CD1c-positive myeloid dendritic cell (primary cell): ENCODE data around the gene RAPGEF3.

Source experiments
- DNase-seq: peaks from one replicate; pipeline ENCODE4 v3.0.0-alpha.2; 2016; ENCODE audit errors: extremely low spot score

The RAPGEF3 gene

DNA sequence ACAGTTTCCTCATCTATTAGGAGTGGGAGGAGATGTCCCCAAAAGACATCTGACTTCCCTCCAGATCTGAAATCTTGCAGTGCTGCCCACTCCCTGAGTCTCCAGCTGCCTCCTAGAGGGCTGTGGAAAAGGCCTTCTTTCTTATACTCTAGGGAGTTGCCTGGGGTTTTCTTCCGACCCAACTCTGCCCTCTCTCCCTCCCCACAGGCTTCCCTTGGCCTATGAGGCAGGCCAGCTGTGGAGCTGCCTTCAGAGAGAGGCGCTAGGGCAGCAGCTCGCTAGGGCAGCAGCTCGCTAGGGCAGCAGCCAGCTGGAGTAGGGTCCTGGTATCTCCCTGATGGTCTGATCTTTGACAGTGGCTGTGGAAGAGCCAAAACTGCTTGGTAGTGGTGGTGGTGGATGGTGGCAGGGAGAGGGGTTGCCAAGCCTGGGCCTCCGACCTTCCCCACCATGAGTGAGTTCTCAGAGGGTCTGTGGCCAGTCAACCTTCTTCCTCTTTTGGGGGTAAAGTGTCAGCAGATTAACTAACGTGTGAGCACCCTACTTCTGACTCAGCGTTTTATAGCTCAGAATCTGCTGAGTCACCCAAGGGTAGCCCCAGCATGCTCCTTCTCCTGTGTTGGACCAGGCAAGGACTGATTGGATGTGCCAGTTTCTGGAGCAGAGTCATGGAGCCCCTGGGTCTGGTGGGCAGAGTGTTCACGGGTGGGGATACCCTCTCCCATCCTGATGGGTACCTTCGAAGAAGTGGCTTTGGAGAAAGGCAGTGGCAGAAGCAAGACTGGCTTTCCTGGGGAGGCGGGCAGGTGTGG is 16.6 kb upstream of the RAPGEF3 start:
- DNase-seq, result peak; percentile 73

DNA sequence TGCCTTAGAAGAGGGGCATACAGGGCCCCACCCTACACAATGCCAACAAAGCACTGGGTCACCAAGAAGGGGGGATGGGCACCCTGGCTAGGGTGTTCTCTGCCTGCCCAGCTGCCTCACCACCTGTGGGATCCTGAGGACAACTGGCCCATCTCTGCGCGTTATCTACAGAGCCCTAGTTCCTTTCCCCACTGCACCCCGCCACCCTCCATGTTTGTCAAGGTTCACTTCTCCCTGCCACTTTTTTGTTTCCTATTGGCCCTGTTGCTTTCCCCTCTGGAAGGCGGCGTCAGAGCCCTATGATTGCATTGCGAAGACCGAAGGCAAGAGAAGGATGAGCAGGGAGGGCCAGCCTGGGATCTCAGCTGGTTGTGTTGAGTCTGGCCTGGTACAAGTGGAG is 16.0 kb upstream of the RAPGEF3 start:
- no peak for DNase-seq

DNA sequence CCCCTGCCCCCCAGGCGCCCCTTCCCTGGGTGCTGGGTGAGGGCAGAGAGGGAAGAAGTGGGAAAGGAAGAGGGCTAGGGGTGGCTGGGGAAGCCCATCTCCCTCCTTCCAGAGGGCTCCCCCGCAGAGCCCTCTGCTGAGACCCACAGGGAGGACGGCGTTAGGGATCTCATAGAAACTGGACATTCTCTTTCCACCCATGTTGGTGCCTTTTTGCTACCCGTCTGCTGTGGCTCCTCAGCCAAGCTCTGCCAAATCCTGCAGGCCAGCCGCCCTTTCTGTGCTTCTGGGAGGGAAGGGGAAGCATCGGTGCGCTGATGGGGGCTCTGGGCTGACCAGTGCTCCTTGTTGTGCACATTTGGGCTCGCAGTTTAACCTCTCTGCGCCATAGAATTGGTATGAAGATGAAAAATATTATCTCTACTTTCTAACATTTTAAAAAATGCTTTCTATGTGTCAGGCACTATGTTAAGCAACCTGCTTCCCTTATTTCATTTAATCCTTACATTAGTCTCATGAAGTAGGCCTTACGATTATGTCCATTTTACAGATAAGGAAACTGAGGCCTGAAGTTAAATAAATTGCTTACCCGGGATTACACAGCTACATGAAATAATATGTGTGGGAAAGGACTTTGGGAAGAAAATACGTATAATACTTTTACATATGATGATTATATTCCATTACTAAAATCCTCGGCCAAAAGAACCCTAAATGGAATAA is 15.3 kb upstream of the RAPGEF3 start:
- DNase-seq, result no peak

DNA sequence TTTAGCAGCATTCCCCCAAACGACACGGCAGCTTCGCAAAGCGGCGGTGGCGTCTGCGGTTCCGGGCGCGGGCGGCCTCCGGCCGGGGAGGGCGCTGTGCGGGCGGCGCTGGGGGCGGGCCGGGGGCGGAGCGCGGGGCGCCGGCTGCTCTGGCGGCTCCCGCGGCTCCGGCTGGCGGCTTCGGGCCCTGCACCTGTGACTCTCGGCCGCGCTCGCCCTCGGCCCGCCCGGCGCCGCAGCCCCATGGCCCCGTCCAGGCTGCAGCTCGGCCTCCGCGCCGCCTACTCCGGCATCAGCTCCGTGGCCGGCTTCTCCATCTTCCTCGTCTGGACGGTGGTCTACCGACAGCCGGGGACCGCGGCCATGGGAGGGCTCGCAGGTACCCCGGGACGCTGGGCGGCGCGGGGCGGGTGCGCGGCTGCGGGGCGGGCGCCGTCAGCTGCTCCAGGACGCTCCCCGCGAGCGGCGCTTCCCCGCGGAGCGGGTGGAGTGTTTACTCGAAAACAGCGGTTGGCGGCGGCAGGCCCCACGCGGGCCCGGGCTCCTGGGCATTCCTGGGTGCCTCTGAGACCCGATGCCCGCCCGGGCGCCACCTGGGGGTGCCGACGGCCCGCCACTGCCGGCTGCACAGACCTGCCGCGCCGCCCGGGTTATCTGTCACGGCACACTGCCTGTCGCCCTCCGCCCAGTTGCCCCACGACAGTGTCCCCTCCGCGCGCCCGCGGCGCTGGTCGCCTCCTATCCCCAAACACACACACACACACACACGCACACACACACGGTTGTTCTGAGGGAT is 14.6 kb upstream of the RAPGEF3 start, which contains the start of gene SLC48A1:
Gene SLC48A1, plus strand, starts transcription at position 177 of the 796 bp plus-strand sequence. Its CDS starts 67 bp downstream, at position 244.
- DNase-seq, result peak; percentile 61

DNA sequence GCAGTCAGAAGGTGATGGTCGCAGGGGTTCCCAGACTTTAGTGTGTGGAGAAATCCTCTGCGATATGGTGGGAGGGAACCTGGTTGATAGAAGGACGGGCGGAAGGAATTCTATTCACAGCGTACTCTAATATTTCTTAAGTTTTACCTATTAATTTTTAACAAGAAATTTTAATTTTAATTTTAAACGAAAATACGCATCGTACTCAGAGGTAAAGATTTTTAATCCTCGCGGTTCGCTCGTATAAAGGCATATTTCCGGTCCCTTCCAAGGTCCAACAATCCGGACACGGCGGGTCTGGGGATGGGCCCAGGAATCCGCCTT is 14.0 kb upstream of the RAPGEF3 start:
- no peak for DNase-seq

DNA sequence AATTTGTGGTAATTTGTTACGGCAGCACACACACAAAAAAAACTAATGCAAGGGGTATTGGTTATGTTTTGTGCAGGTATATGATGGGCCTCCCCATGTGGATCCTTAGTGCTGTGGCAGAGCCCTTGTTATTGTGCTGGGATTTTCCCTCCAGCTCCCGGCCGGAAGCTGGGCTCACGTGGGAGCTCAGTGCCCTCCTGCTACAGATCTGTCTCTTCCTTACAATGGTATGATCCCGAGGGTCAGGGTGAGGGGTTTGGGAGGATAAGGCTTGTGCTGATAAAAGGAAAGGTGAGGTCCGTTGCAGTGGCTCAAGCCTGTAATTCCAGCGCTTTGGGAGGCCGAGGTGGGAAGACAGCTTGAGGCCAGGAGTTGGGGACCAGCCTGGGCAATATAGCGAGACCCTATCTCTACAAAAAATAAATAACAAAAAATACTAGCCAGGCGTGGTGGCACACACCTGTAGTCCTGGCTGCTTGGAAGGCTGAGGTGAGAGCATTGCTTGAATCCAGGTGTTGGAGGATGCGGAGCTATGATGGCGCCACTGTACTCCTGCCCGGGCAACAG is 13.5 kb upstream of the RAPGEF3 start:
- DNase-seq, result no peak

DNA sequence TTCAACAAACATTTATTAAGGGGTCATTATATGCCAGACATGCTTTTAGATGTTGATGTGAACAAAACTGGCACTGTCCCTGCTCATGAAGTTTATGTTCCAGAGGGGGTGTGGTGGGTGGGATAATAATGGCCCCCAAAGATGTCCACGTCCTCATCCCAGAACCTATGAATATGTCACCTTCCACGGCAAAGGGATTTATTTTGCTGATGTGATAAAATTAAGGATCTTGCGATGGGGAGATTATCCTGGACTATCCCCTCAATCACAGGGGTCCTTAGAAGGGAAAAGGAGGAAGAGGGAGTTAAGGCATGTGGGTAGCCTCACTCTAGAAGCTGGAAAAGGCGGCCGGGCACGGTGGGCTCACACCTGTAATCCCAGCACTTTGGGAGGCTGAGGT is 12.6 kb upstream of the RAPGEF3 start:
- no peak for DNase-seq

DNA sequence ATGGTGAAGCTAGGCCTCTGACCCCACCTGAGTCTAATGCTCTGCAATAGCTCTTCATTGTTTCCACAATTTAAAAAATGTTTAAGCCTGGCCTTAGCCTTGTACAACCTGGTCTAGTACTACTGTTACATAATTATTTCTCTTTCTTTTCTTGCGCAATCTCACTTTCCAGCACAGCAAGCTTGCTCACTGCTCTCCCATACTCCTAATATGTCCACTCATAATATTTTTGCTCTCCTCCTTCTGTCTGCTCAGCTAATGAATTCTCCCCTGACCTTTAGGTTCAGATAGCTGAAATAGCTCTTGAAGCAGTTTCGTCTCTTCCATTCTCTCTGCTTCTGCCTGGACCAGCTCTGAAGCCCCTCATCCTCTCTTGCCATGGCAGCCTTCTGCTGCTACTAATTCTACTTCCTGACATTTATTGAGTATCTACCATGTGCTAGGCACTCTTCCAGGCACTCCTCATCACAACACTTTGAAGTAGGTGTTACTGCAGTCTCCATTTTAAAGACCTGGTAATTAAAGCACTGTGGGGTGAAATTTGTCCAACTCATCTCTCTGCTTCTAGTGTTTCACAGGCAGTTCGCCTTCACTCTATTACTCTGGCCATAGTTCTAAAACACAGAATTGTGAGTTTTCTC is 11.5 kb upstream of the RAPGEF3 start:
- peak; percentile 29 for DNase-seq

DNA sequence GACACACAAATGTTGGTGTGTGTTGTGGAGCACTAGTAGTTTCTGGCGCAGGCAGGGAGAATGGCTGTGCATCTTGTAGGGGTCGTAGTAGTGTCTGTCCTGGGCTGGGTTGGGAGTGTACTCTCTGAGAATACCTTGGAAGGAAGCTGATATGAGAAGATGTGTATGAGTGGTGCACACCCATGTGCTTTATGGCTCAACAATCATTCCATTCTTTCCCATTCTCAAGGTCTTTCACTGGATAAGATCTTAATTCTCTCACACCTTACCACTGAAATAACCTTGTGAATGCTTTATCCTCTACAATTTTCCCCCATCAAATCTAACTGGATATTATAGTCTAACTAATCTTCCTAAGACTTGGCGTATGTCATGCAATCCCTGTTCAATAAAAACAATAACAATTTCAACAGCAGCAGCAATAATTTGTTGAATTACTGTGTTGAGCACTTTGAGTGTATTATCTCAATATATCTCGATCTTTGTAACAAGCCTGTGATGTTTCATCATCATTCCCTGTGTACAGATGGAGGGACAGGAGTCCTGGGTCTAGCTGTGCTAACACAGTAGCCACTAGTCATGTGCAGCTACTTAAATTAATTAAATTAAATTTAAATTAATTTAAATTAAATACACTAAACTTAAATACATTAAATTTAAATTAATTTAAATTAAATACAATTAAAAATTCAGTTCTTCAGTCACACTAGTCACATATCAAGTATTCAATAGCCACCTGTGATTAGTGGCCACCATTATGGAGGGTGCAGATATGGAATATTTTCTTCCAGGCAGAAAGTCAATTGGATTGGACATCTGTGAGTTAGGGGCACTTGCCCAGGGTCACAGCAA is 10.8 kb upstream of the RAPGEF3 start:
- DNase-seq, result no peak

DNA sequence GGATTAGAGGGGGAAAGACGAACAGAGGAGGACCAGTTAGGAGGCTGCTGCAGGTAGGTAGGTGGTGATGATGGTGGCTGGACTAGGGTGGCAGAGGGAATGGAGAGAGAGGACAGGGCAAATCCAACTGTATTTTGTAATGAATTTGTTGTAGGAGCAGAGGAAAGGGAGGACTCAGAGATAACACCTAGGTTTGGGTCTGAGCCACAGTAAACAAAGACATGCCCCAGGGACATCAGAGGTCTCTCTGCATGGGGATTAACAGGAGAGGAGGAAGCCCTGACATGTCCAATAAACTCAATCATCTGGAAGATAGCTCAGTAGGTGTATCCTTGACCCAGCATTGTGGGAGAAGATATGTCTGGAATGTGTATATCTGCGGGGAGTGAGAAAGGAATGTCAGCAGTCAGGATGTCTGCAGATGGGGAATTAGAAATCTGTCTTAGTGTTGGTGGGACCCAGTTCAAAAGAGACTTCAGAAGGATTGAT is 9.7 kb upstream of the RAPGEF3 start:
- no peak for DNase-seq

DNA sequence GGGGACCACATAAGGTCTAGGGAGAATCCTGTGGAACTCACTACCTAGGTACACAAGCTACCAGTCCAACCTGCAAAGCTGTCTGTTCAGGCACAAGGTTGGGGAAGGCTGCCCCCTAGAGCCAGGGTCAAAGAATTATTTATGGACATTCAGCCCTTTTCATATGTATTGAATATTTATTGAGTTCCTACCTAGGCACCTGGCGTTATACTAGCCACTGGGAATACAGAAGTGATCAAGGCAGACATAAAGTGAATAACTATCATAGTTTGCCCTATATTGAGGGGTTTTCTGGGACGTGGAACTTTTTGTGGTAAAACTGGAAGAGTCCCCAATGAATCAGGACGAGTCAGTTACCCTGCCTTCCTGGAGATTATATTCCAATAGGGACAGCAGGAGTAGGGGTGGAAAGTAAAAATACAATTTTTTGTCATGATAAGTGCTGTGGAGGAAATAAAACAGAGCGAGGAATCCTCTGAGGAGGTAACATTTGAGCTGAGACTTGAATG is 8.6 kb upstream of the RAPGEF3 start:
- peak; percentile 63 for DNase-seq

DNA sequence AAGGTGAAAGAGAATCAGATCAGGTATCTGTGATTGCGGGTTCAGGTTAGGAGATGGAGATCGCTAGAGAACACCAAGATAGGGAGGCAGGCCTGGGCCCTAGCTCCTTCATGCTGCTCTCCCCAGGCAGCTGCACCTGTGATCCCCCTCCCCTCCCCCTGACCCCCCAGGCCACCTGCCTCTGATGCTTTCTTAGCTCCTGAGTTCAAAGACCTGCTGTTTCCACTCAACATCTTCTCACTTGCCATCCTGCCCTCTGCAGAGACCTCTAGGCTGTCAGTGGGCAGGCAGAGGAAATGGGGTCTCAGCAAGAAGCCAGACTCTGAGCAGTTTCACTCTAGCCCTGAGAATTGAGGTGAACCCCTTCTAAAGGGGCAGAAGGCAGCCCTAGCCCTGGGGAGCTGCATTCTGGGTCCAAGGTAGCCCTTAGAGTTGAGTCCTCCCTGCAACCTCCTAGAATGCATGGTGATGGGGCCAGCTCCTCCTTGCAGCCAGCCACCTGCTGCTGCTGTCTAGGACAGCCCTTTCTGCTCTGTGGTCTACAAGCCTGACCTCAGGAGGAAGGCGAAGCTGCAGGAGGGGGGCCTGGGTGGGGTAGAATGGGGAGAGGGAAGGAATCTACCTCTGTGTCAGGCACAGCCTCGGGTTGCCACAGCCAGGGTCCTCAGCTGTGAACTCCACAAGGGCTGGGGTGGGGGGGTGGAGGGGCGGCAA is 8.0 kb upstream of the RAPGEF3 start:
- DNase-seq, result no peak

DNA sequence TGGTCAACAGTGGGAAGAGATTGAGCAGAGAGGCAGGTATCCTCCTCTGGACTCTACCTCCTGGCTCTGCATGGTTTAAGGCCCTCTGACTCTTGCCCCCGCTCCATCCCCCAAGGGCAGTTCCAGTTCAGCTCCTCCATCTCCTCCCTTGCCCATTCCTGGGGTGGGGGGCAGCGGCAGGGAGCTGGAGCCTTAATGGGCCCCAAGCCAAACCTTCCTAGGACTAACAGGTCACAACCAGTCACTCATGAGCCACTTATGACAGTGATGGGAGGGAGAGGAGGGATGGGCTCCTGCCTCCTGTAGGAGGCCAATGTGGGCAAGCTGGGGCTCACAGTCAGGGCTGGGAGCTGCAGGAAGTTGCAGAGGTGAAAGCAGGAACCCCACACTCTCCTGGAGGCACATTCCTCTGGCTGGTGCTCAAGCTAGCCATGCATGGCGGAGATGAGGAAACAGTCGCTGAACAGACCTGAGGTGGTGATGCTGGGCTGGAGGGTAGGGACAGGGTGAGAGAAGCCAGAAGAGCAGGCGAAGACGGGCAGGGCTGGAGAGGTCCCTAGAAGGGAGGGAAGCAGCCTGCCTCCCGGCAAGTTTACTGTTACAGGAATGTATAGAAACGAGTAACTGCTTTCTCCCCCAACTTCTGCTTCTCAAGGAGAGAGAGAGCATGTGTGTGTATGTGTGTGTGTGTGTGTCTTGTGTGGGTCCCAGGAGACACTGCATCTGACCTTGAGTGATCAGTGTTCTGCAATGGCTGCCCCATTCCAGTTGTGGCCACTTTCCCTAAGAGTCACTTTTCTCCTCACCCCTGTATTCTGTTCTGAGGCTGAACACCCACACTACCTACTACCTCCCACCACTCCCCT is 5.0 kb upstream of the RAPGEF3 start:
- DNase-seq, result no peak

DNA sequence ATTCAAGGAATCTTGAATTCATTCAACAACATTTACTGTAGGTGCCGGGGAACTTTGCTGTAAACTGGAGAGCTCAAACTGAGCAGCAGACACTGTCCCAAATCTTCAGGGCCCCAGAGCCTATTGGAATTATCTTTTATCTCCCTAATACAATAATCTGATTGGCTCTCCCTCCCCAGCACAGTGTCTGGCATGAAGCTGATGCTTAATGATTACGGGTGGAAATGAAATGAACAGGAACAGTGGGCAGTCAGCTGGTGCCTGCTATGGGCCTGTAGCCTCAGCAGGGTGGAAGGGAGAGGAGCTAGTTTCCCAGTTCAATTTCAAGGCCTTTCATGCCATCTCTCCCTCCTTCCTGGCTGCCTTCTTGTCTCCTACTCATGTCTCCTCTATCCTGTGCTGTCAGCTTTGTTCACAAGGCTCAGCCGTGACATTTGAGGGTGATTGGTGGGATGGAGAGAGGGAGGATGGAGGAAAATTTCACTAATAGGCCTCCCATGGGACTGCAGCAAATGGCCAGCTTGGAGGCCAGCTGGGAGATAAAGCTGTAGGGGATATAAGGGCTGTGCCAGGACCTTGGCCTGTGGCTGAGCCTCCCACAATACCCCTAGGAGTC is 4.3 kb upstream of the RAPGEF3 start:
- no peak for DNase-seq

DNA sequence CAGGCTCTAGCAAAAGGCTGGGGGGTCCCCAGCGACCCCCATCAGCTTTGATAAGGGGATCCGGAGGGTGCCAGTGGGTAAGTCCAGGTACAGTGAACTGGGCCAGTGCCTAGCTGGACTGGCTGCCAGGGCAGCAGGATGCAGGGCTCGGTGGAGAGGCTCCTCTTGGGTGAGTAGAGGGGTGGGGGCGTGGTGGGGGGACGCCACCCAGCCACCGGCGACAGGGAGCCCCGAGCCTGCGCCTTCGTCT is 171 bp downstream of the RAPGEF3 start:
- DNase-seq, result no peak

DNA sequence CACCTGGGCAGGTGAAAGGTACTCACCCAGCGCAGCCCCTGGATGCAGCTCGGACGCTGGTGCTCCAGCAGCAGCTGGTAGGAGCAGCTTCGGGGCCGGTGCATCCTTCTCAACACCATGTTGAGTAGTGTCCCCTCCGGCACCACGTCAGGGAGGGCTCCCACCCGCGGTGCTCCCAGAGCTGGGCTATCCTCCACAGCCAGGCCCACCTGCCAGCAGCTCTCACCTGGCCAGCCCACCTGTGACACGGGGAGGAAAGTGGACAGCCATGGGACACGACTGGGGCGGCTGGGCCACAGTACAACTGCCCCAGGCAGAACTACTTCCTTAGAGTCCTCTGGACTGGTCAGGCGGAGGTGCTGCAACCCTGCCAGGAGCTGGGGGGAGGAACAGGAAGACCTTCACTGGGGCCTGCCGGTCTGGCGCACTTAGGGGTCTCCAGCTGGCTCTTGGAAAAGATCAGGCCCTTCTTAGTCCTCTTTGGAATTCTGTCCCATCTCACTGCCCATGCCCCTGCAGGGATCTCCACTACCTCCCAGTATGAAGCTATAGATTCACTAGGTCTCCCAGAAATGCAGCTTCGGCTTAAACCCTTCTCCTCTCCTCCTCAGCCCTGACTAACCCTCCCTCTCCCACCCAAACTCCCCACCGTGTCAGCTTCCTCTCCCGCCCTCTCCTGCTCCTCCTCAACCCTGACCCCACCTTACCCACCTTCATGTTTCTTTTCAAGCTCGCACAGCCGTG is 668 bp downstream of the RAPGEF3 start:
- DNase-seq, result peak; percentile 53

DNA sequence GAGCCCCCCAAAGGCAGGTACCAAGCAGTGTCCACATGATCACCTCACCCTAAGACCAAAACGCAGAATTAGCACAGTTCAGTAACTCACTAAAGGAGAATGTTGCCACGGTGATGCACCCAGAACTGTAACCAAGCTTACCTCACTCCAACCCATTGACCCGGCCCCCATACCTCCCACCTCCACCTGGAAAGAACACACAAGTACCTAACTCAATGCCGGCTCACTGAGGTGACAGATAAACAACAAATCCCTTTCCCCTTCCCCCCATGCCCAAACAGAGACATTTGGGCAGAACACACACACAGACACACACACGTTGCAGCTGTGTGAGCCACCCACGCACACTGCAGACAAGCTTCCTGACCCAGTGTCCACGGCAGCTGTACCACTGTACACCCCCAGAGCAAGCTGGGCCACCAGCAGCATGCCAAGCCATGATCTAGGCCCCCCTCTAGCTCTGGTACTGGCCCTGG is 1.3 kb downstream of the RAPGEF3 start:
- no peak for DNase-seq
